Tibial nerve (tissue), 3 donors: ENCODE results near the gene LRRC46.

Experiments used
- CTCF ChIP-seq, 5 experiments: fragments of 200-600 bp in 3 of 5; fragments of 450-650 bp in 2 of 5; sonication (generic) in 3 of 5; IDR thresholded peaks; one replicate each; pipeline ENCODE4 v1.5.1; 2016 to 2019; ENCODE audit warnings: antibody characterized with exemption in 5 of 5, mild to moderate bottlenecking in 3 of 5, moderate library complexity in 2 of 5
- POLR2A ChIP-seq, 2 donors: fragments of 450-650 bp; IDR thresholded peaks; one replicate each; pipeline ENCODE4 v1.6.1; 2017; ENCODE audit warnings: antibody characterized with exemption in 2 of 2, mild to moderate bottlenecking in 2 of 2, moderate library complexity in 2 of 2

GRCh38 chr17:47810901-47811635 lies 20.4 kb upstream of the LRRC46 start:
- TF ChIP-seq POLR2A (IDR thresholded peaks at IDR 0.05): no peak
- no peak for TF ChIP-seq CTCF (IDR thresholded peaks at IDR 0.05)
